Caco-2 (cell line): ENCODE measurements around the gene STPG3. TPM values are rescaled to one million over a fixed set of nuclear protein-coding genes. Genes with fewer than 3 reads are reported as not detected.

ENCODE experiments used
- BruUV-seq: library from RNA; stranded (reverse); fragments of 400-500 nt; replicated peaks from 2 replicates; lab custom pipeline; 2021; lab: Mats Ljungman, UMichigan
- CTCF ChIA-PET: fragments of 300-600 bp; sonication (Branson Sonifier 250); formaldehyde crosslinking; loops from one replicate; lab custom pipeline; 2022; ENCODE audit warnings: antibody characterized with exemption; lab: Charles Lee
- POLR2A ChIA-PET: fragments of 300-600 bp; sonication (Branson Sonifier 250); formaldehyde crosslinking; loops from one replicate; lab custom pipeline; 2022; ENCODE audit warnings: antibody characterized with exemption; lab: Charles Lee
- DNase-seq, 2 experiments: peaks; one replicate each; pipeline versions ENCODE4 v3.0.0 to v3.0.0-alpha.2; 2020 to 2022
- H3K27me3 ChIP-seq: replicated peaks from 2 replicates; pipeline ENCODE4 v1.6.0; 2011; ENCODE audit warnings: low read length; ENCODE audit not compliant: control insufficient read depth, insufficient read depth
- H3K36me3 ChIP-seq: 2 replicates; pipeline ENCODE4 v1.5.1; 2011; ENCODE audit warnings: low read length; ENCODE audit not compliant: control insufficient read depth, insufficient read depth
- H3K4me1 ChIP-seq: fragments of 250-450 bp; sonication (Bioruptor Pico); 2 replicates; pipeline ENCODE4 v1.5.1; 2020; ENCODE audit warnings: mild to moderate bottlenecking
- H3K4me3 ChIP-seq: 2 replicates; pipeline ENCODE4 v1.5.1; 2011; ENCODE audit warnings: low read depth, mild to moderate bottlenecking, control low read depth, low read length
- H3K9me3 ChIP-seq: fragments of 250-450 bp; sonication (Bioruptor Pico); 2 replicates; pipeline ENCODE4 v1.5.1; 2020; ENCODE audit warnings: mild to moderate bottlenecking, moderate library complexity
- H3K27ac Mint-ChIP-seq: one replicate; pipeline ENCODE4 v1.8.0; 2022; ENCODE audit warnings: mixed read lengths; ENCODE audit not compliant: unreplicated experiment
- H3K27me3 Mint-ChIP-seq: one replicate; pipeline ENCODE4 v1.8.0; 2022; ENCODE audit warnings: mixed read lengths; ENCODE audit not compliant: insufficient read depth, unreplicated experiment
- H3K36me3 Mint-ChIP-seq: one replicate; pipeline ENCODE4 v1.8.0; 2022; ENCODE audit warnings: mild to moderate bottlenecking, mixed read lengths; ENCODE audit not compliant: insufficient read depth, unreplicated experiment
- H3K4me1 Mint-ChIP-seq: one replicate; pipeline ENCODE4 v1.8.0; 2022; ENCODE audit warnings: low read depth, mixed read lengths; ENCODE audit not compliant: unreplicated experiment
- H3K4me3 Mint-ChIP-seq: one replicate; pipeline ENCODE4 v1.8.0; 2022; ENCODE audit warnings: mild to moderate bottlenecking, moderate library complexity, mixed read lengths; ENCODE audit not compliant: unreplicated experiment
- H3K9me3 Mint-ChIP-seq: one replicate; pipeline ENCODE4 v1.8.0; 2022; ENCODE audit warnings: mixed read lengths; ENCODE audit not compliant: unreplicated experiment
- CTCF ChIP-seq, 2 experiments: fragments of 200-600 bp in 1 of 2; IDR thresholded peaks; 1 replicate in 1 of 2; 2 replicates in 1 of 2; pipeline versions ENCODE4 v1.5.1 to v1.8.0; 2011 to 2022; ENCODE audit warnings: antibody characterized with exemption in 1 of 2, control low read depth in 1 of 2, inconsistent platforms in 1 of 2, low read depth in 1 of 2, low read length in 1 of 2, mild to moderate bottlenecking in 1 of 2, moderate library complexity in 1 of 2; ENCODE audit not compliant: insufficient read depth in 1 of 2, severe bottlenecking in 1 of 2, unreplicated experiment in 1 of 2
- intact Hi-C: fragments of 100-400 bp; cut with micrococcal nuclease; formaldehyde crosslinking; loops from one replicate; pipeline ENCODE4 v1.10.0; 2022; ENCODE audit not compliant: unreplicated experiment
- total RNA-seq: library from RNA; stranded (reverse); gene quantifications from 2 replicates; pipeline ENCODE4 v1.2.3, GENCODE V29; 2022

Gene STPG3
- total RNA-seq, 1 experiment from 2014 or later = not detected

GRCh38 chr9:137225699-137226331 lies 25.3 kb upstream of the STPG3 start:
- H3K9me3 ChIP-seq = no peaks in the 10 kb centered on the region
- H3K36me3 Mint-ChIP-seq = peaks cover 11% of the 10 kb centered on the region
- POLR2A ChIA-PET = no interaction called here
- BruUV-seq = no TSS peak
- DNase-seq = no peak
- H3K27ac Mint-ChIP-seq = peak overlapping the region; percentile 64
- intact Hi-C loops = loop anchor here (2.0 kb wide), 3 partner anchors 37 to 109 kb away; partner anchors contain the start of genes ANAPC2 and SSNA1
- no peaks in the 10 kb centered on the region for H3K27me3 ChIP-seq
- no peak overlapping the region for H3K4me3 Mint-ChIP-seq
- H3K4me3 ChIP-seq = no peak overlapping the region
- peaks cover 13% of the 10 kb centered on the region for H3K4me1 Mint-ChIP-seq
- no peaks in the 10 kb centered on the region for H3K27me3 Mint-ChIP-seq
- H3K9me3 Mint-ChIP-seq = no peaks in the 10 kb centered on the region
- no peaks in the 10 kb centered on the region for H3K36me3 ChIP-seq
- peaks cover 33% of the 10 kb centered on the region for H3K4me1 ChIP-seq
- CTCF ChIA-PET = interaction anchor here (1.3 to 2.4 kb wide), 2 partner anchors 25 to 49 kb away, joined by 3 to 6 read pairs; partner anchors contain the start of gene TPRN
- TF ChIP-seq CTCF (IDR thresholded peaks at IDR 0.05; ENCODE audit: insufficient read depth in 1 of 2, low read depth in 1 of 2, low read length in 1 of 2, severe bottlenecking in 1 of 2, unreplicated experiment in 1 of 2) = no peak

- intact Hi-C loops = loop anchor here (1.0 to 2.0 kb wide), 4 partner anchors 10 to 110 kb away; partner anchors contain the start of genes ANAPC2 and SSNA1
- Mint-ChIP-seq H3K4me3 (no peak overlapping the region), H3K27ac (peak overlapping the region; percentile 64), H3K36me3 (peaks cover 11% of the 10 kb centered on the region), H3K4me1 (peaks cover 13% of the 10 kb centered on the region), H3K27me3 (no peaks in the 10 kb centered on the region), H3K9me3 (no peaks in the 10 kb centered on the region)
- TF ChIP-seq CTCF (IDR thresholded peaks at IDR 0.05; ENCODE audit: insufficient read depth in 1 of 2, low read depth in 1 of 2, low read length in 1 of 2, severe bottlenecking in 1 of 2, unreplicated experiment in 1 of 2) = no peak
- no peaks in the 10 kb centered on the region for H3K9me3 ChIP-seq
- ChIA-PET CTCF (interaction anchor here (1.3 to 2.4 kb wide), 8 partner anchors 10 to 64 kb away, joined by 3 to 20 read pairs (median 6); partner anchors contain the start of genes ANAPC2, LRRC26, SSNA1 and TPRN), POLR2A (interaction anchor here (0.8 kb wide), 1 partner anchor 37 kb away, joined by 3 read pairs; no protein-coding TSS in a partner anchor)
- no peaks in the 10 kb centered on the region for H3K36me3 ChIP-seq
- no TSS peak for BruUV-seq
- DNase-seq = no peak
- no peak overlapping the region for H3K4me3 ChIP-seq
- H3K4me1 ChIP-seq = peaks cover 38% of the 10 kb centered on the region
- H3K27me3 ChIP-seq = no peaks in the 10 kb centered on the region
Measured at GRCh38 chr9:137226338-137227053, 24.6 kb upstream of the STPG3 start.
